NCI-H2081 treated with DMSO at 0.1 percent for 48 hours (cell line): ENCODE results near the gene PRC1.

ENCODE experiments used
- DNase-seq: peaks from one replicate; lab custom pipeline; 2025; lab: John Stamatoyannopoulos, UW

Gene PRC1

GRCh38 chr15:90989040-90989768, 5.1 kb downstream of the PRC1 start:
- no peak for DNase-seq

DNA sequence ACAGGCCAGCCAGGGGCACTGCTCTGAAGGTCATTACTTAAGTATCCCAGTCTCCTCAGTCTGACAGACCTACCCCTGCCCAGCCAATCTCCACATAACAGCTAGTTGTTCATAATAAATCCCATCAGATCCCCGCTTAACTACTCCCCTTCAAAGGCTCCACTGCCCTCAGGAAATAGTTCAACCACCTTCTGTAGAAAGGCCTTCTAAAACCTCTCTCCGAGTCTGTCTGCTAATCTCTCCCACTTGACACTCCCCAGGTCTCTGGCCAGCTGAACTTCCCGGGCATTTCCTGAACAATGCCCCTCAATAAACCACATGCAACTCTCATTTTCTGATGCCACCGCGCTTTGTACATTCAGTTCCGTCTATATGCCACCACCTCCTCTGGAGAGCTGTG, 6.0 kb downstream of the PRC1 start:
- DNase-seq = no peak

- no peak for DNase-seq
Observed at GRCh38 chr15:90987561-90988141, 6.7 kb downstream of the PRC1 start.

DNA sequence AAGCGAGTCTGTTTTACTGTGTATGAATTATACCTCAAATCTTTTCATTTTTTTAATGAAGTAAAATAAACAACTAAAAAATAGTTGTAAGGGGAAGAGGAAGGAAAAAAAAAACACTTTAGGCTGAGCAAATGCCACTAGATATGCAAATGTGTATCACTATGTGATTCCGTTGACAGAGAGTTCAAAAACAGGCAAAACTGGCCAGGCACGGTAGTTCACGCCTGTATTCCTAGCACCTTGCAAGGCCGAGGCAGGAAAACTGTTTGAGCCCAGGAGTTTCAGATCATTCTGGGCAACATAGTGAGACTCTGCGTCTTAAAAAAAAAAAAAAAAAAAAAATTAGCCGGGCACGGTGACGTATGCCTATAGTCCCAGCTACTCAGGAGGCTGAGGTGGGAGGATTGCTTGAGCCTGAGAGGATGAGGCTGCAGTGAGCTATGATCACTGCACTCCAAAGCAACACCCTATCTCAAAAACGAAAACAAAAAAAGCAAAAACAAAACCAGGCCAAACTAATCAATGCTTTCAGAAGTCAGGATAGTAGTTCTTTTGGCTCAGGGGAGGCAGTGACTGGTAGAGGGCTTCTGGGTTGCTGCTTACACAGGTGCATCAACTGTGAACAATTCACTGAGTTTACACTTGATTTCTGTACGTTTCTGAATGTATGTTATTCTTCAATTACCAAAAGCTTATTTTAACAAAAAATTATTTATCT, 7.4 kb downstream of the PRC1 start:
- DNase-seq = no peak

DNA sequence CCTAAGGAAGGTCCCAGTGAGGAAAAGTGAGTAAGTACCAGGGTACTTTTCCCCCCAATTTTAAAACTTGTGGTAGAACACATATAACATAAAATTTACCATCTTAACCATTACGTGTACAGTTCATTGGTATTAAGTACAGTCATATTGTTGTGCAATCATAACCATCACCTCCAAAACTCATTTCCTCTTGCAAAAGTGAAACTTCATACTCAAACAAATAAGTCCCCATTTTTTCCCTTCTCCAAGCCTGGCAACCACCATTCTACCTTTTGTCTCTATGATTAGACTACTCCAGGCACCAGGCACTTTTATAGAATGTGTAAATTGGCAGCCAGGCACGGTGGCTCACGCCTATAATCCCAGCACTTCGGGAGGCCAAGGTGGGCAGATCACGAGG, 12.2 kb downstream of the PRC1 start:
- DNase-seq = no peak

DNA sequence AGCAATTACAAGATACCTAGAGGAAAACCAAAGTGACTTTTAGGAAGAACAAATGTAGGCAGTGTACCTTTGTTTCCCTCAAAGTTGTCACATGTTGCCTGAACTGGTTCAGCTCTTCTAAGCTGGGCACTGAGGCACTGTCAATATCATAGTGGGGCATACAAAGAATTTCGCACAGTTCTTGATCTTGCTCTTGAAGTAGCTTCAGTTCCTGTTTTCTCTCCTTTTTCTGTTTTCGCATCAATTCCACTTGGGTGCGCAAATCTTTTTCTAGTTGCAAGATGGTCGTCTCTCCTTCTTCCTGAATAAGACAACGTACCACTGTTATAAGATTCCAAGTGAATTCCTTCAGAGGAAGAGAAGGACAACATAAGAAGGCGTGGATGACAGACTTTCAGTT, 12.7 kb downstream of the PRC1 start:
- DNase-seq = no peak

GRCh38 chr15:90979582-90979981, 14.8 kb downstream of the PRC1 start:
- DNase-seq = no peak

- no peak for DNase-seq
Observed at GRCh38 chr15:90974216-90974615, 20.1 kb downstream of the PRC1 start.

DNA sequence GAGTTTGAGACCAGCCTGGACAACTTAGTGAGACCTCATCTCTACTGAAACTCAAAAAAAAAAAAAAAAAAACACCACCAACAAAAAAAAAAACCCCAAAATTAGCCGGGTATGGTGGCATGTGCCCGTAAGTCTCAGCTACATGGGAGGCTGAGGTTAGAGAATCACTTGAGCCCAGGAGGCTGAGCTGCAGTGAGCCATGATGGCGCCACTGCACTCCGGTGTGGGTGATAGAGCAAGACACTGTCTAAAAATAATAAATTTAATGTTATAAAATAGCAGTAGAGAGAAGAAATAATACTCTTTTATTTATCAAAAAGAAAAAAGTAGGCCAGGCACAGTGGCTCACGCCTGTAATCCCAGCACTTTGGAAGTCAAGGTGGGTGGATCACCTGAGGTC, 22.2 kb downstream of the PRC1 start:
- DNase-seq = no peak

- no peak for DNase-seq
Observed at GRCh38 chr15:90970274-90970673, 24.1 kb downstream of the PRC1 start.

DNA sequence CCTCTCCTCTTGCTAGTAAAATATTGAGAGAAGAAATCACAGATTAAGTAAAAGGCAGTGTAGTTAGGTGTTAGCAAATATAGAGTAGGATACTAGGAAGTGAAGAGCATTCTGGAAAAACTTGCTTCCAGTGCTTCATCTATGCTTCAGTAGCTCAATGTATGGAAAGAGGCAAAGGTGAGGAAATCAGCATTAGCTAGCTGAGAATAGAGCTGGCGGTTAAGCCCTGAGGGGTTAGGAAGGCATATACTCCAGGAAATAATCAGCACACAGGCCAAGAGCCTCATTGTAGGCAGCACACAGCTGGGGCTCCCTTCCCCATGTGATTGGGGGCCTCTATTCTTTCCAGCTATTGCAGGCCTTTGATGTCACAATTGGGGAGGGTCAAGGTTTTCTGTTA, 25.9 kb downstream of the PRC1 start:
- DNase-seq = no peak

- DNase-seq = no peak
Observed at GRCh38 chr15:90967206-90967605, 27.1 kb downstream of the PRC1 start.

GRCh38 chr15:90966262-90966661, 28.1 kb downstream of the PRC1 start:
- no peak for DNase-seq

DNA sequence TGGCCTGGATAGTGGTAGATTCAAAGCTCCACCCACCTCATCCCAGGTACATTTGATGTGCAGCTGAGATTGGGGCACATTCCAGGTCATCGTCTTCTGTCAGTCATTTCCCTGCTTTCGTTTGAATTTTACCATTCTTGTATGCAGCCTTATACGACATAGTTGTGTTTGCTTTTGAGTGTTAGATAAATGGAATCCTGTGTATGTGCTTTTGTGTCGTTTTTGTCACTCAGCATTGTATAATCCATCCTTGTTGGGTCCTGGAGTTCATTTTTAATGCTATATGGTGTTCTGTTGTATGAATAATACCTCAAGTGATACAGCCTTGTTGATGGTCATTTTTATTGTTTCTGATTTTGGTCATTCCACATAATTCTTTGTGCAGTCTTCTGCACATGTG, 32.3 kb downstream of the PRC1 start:
- DNase-seq = no peak

- no peak for DNase-seq
Observed at GRCh38 chr15:90960298-90961091, 33.8 kb downstream of the PRC1 start.

DNA sequence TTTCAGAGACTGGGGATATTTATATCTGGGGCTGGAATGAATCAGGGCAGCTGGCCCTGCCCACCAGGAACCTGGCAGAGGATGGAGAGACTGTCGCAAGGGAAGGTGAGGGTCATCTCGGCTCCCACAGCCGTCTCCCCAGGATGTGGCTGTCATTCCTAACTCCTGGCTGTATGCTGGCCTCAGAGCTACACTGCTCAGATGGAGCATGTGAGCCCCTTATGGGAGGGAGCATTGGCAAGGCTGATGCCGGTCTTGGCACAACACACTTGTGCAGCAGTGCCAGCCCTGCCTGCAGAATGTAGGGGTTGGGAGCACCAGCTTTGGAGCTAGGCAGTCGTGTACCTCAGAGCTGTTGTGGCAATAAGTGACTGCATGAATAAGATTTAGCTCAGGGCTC, 34.4 kb downstream of the PRC1 start:
- DNase-seq = no peak

DNA sequence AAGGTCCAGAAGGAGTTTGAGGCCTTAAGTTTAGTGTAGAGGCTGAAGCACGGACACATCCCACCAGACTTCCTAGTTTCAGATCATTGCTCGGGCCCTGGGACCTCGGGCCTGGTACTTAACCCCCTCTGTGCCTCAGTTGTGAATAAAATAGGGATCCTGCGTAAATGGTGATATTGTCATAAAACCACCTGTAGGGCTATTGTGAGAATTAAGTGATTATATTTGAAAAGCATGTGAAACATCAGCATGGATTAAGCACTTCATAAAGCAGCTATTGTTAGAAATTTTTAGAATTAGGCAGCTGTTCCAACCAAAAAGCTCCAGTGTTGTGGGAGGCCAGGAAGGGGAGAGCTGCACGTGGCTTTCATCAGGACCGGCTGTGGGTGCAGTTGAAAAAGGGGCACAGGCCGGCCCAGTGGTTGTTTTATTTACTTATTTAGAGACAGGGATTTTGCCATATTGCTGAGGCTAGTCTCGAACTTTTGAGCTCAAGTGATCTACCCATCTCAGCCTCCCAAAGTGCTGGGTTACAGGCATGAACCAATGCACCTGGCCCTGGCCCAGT, 35.2 kb downstream of the PRC1 start:
- no peak for DNase-seq

- DNase-seq = no peak
Observed at GRCh38 chr15:90957791-90958190, 36.5 kb downstream of the PRC1 start.

DNA sequence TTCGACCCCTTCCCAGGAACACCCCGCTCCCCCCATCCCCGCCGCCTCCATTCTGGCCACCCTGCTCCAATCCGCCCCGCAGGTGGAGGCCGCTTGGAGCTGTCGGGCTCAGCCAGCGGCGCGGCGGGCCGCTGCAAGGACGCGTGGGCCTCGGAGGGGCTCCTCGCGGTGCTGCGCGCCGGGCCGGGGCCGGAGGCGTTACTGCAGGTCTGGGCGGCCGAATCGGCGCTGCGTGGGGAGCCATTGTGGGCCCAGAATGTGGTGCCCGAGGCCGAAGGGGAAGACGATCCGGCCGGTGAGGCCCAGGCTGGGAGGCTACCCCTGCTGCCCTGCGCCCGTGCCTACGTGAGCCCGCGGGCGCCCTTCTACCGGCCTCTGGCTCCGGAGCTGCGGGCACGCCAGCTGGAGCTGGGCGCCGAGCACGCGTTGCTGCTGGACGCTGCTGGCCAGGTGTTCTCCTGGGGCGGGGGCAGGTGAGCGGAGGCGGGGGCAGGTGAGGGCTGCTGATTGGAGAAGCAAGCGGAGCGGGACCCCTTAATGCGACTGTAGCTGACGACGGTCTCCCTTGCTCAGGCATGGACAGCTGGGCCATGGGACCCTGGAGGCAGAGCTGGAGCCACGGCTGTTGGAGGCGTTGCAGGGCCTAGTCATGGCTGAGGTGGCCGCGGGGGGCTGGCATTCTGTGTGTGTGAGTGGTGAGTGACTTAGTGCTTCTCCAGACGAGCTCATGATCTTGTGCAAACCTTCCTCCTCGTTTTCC, 37.1 kb downstream of the PRC1 start:
- no peak for DNase-seq

DNA sequence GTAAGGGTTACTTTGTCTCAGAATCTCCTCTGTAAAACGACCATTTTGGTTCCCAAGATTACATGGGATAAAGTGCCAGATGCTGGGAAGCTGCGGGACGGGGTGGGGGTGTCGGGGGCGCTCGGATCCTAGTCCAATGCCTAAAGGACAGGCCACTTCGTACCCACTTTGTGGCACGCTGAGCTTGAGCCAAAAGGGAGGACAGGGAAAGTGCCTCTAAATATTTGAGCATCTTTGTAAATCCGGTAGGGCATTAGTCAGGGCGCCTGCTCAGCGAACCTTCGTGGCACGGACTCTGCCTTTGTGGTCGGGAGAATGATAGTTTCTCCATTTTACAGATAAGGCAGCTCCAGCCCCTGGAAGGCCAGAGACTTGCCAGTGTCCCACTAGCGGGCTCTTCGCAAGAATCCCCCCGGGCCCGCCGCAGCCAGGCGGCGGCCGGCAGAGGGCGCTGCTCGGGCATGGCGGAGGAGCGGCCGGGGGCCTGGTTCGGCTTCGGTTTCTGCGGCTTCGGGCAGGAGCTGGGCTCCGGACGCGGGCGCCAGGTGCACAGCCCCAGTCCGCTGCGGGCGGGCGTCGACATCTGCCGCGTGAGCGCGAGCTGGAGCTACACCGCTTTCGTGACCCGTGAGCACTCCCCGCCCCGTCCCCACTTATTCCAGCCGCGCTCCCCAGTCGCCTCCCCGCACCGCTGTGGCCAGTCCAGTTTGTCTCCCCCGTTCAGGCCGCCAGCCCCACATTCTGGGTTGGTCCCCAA, 37.9 kb downstream of the PRC1 start:
- peak; percentile 13 for DNase-seq
